ENCODE measurements around the gene VOPP1. TPM values are rescaled to one million over a fixed set of nuclear protein-coding genes. Genes with fewer than 3 reads are reported as not detected.

VOPP1 gene
- total and polyA plus RNA-seq, 11 donors: 9.9 to 58.0 (median 22.9) TPM

GRCh38 chr7:55591282-55591931, 19.1 kb upstream of the VOPP1 start:
- DNase-seq (no peak), ATAC-seq (no peak)
- TF ChIP-seq POLR2A (IDR thresholded peaks at IDR 0.05): no peak
- TF ChIP-seq CTCF (IDR thresholded peaks at IDR 0.05): no peak
- intact Hi-C loops (cut with DNase I): loop anchor here in 6 of 10 donors (5.0 to 10.0 kb wide), 5 partner anchors 154 to 307 kb away; partner anchors contain the start of gene LANCL2 (in 1 of the 6)
- H3K27ac ChIP-seq: no peak overlapping the region
- H3K9me3 ChIP-seq: no peaks in the 10 kb centered on the region
- peaks cover 0 to 13% (median 2%) of the 10 kb centered on the region in 12 donors for H3K4me1 ChIP-seq
- no peak overlapping the region for H3K4me3 ChIP-seq
- H3K36me3 ChIP-seq: no peaks in the 10 kb centered on the region
- WGBS, 4 donors: 83 to 95% (median 88%) methylated on average over 3 of the region's 3 CpGs
- H3K27me3 ChIP-seq: no peaks in the 10 kb centered on the region

DNA sequence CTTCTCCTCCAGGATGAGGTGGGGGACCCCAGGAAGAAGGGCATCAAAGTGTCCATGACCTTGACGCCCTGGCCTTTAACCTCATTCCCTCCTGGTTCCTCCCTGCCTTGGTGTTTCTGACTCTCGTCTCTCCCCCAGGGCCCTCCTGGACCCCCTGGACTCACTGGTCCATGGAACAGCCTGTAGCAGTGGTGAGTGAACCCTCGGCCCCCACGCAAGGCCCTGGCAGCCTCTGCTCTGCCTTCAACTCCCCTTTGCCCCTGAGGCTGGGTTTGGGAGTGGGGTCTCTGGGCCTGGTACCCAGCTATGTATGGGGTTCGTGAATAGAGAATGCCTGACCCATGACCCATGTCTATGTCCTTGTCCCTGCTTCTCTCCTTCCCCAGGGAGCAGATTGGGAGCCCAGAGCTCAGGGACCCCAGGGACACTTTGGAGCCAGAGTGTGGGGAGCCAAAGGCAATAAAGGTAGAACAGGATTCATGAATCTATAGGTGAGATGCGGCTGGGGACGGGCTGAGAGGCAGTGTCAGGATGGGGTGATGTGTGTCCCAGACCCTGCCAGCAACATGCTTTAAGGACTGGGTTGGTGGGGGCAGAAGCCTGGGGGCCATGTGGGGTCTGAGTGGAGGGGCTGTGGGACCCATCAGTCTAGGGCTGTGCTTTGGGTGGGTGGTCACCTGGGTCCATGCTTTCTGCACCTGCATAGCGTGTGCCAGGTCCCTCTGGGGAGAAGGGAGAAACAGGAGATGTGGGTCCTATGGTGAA, 18.4 kb upstream of the VOPP1 start:
- no peak for TF ChIP-seq POLR2A (IDR thresholded peaks at IDR 0.05)
- no peak for TF ChIP-seq CTCF (IDR thresholded peaks at IDR 0.05)
- intact Hi-C loops (cut with DNase I): loop anchor here in 6 of 10 donors (5.0 to 10.0 kb wide), 5 partner anchors 153 to 306 kb away; partner anchors contain the start of gene LANCL2 (in 1 of the 6)
- H3K9me3 ChIP-seq: no peaks in the 10 kb centered on the region
- WGBS, 4 donors: 79 to 94% (median 86%) methylated on average over 8 of the region's 8 CpGs
- no peaks in the 10 kb centered on the region for H3K27me3 ChIP-seq
- H3K4me1 ChIP-seq: peaks cover 0 to 13% (median 2%) of the 10 kb centered on the region in 12 donors
- no peak for ATAC-seq
- no peak overlapping the region for H3K4me3 ChIP-seq
- H3K27ac ChIP-seq: no peak overlapping the region
- no peaks in the 10 kb centered on the region for H3K36me3 ChIP-seq
- DNase-seq: no peak

GRCh38 chr7:55589905-55590304, 17.6 kb upstream of the VOPP1 start:
- peaks cover 0 to 13% (median 2%) of the 10 kb centered on the region in 12 donors for H3K4me1 ChIP-seq
- H3K36me3 ChIP-seq: no peaks in the 10 kb centered on the region
- intact Hi-C loops (cut with DNase I): loop anchor here in 6 of 10 donors (5.0 to 10.0 kb wide), 5 partner anchors 153 to 305 kb away; partner anchors contain the start of gene LANCL2 (in 1 of the 6)
- WGBS, 4 donors: 90 to 100% (median 100%) methylated on average over 1 of the region's 1 CpG
- TF ChIP-seq CTCF (IDR thresholded peaks at IDR 0.05): no peak
- TF ChIP-seq POLR2A (IDR thresholded peaks at IDR 0.05): no peak
- H3K4me3 ChIP-seq: no peak overlapping the region
- H3K27me3 ChIP-seq: no peaks in the 10 kb centered on the region
- DNase-seq: no peak
- no peak overlapping the region for H3K27ac ChIP-seq
- no peak for ATAC-seq
- H3K9me3 ChIP-seq: no peaks in the 10 kb centered on the region

DNA sequence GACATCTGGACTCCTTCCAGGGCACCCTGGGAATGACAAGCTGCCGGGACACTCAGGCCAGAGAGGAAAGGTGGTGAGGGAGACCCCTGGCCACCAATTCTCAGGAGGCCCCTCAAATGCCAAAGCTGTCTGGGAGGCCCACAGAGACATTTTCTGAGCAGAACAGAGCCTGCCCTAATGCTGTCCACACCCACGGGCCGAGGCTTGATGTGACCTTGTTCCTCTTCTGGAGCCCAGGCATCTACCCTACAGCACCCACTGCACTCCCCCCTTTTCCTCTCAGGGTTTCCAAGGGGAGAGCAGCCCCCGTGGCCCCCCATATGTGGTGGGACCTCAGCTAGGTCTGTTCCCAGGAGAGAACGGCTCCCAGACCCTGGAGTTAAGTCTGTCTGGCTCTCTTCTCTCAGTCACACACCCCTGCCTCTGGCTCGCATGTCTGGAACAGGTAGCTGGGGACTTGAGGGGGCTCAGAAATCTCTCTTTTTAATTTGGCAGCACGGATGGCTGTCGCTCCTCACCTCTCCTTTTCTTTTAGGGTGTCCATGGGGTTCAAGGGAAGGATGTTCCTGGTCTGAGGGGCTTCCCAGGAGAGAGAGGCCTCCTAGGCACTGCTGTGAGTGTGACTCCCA, 16.8 kb upstream of the VOPP1 start:
- Histone ChIP-seq H3K27ac (no peak overlapping the region), H3K36me3 (no peaks in the 10 kb centered on the region), H3K4me3 (no peak overlapping the region), H3K9me3 (no peaks in the 10 kb centered on the region), H3K4me1 (peaks cover 0 to 13% (median 2%) of the 10 kb centered on the region in 12 donors), H3K27me3 (no peaks in the 10 kb centered on the region)
- ATAC-seq (no peak), DNase-seq (no peak)
- intact Hi-C loops (cut with DNase I): no loop called here
- 70 to 87% (median 74%) methylated on average over 6 to 8 of the region's 8 CpGs for WGBS, 4 donors
- TF ChIP-seq CTCF (IDR thresholded peaks at IDR 0.05) (no peak), POLR2A (IDR thresholded peaks at IDR 0.05) (no peak)
